Activated CD4-positive, alpha-beta T cell treated with anti-CD3 and anti-CD28 coated beads, Interleukin-2, amount 50 U/mL, for 1 hour (primary cell): ENCODE measurements around the gene EFCAB8.

ENCODE experiments used
- DNase-seq: peaks from one replicate; pipeline ENCODE4 v3.0.0-alpha.2; 2020

EFCAB8 gene

DNA sequence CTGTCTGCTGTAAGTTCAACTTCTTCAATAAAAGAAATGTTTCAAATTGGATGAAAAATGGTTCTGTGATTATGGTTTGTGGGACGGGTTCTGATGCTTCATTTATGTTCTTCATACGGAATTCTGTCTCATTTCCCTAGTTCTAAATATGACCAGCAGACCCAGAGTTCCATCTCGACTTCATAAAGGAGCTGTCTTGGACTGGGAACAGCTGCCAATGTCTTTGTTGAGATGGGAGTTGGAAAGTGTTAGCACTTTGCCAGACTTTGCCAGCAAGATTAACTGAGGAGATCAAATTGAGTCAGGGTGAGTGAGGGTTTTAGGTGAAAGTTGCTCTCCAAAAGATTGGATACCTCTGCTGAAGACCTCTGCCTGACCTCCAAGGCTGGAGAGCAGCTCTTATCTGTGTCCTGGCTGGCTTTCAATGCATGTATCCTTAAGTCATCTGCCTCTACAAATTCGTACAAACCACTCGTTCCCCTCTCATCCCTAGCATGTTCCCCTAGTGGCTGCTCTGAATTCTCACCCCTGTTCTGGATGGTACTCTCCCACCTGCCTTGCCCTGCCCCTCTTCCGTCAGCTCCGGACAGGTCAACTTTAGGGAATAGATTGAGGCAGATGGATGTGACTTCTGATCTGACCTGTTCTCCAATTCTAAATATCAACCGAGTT, at the start of gene EFCAB8:
Gene EFCAB8, plus strand, starts transcription at position 223 of the 672 bp plus-strand sequence. CDS start 4,870 bp downstream, outside the sequence.
- DNase-seq: no peak

DNA sequence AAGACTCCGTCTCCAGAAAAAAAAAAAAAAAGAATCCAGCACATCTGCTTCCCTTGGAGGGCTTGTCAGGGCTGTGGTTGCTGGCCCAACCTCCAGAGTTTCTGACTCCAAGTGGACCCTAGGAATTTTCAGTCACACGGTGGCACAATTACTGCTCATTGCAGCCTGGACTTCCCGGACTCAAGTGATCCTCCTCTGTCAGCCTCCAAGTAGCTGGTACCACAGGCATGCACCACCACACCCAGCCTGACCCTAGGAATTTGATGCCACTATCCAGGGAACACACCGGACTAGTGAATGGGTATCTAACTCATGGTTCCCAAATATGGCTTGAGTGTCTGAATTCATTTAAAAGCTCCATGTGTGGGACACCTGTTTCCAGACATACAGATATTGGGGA, 48.8 kb upstream of the EFCAB8 start:
- DNase-seq: no peak

DNA sequence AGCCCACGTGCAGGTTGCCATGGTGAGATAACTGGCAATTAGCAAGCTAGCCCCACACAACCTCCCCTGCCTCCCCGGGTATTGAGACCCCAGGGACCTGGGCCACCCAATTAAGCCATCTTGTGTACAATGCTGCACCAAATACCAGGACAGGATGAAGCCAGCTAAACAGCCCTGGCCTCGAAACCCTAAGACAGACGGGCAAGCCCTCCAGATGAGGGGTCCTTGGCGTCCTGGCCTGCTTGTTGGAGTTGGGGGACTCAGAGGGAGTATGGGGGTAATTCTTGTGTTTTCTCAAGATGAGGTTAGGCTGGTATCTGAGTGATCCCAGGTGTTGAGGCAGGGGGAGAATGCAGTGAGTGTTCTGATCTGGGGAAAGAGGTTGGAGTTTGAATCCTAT, 47.8 kb upstream of the EFCAB8 start:
- no peak for DNase-seq

DNA sequence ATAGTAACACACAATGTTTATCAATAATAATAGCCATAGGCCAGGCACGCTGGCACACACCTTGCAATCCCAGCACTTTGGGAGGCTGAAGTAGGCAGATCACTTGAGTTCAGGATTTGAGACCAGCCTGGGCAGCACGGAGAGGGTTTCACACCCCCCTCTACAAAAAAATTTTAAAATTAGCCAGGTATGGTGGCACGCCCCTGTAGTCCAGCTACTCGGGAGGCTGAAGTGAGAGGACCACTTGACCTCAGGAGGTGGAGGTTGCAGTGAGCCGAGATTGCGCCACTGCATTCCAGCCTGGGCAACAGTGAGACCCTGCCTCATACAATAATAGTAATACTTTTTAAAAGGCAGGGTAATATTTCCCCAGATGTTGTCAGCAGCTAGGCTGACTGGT, 46.8 kb upstream of the EFCAB8 start:
- DNase-seq: no peak

GRCh38 chr20:32819992-32820697, 38.6 kb upstream of the EFCAB8 start:
- DNase-seq: peak; percentile 87

GRCh38 chr20:32820698-32821377, 37.9 kb upstream of the EFCAB8 start:
- no peak for DNase-seq

- DNase-seq: no peak
Observed at GRCh38 chr20:32822225-32822624, 36.5 kb upstream of the EFCAB8 start.

- DNase-seq: no peak
Observed at GRCh38 chr20:32823078-32823477, 35.6 kb upstream of the EFCAB8 start.

GRCh38 chr20:32823737-32824588, 34.8 kb upstream of the EFCAB8 start:
- no peak for DNase-seq

DNA sequence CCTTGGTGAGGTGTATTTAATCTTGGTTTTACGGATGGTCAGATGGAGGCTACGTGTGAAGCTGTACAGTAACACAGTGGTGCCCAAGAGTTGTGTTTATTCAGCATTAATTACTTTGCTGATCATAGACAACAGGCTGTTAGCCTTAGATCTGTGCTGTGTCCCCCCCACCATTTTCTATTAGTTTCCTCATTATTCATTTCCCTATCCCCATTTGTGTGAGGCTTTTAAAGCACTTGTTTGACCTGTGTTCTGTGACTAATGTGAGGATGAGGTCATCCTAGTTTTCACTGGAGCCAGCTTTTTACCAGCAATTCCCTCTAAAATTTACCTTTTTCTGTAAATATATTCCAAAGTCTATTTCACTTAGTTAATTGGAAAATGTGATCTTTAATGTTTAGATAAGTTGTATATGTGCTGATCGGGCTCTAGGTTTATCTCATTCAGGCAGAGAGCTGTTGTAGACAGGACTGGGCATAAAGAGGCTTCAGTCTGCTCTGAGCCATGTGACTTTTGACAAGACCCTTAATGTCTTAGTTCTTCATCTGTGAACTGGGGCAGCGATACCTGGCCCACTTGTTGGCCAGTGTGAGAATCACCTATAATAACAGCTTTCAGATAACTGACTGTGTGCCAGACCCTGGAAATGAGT, 30.6 kb upstream of the EFCAB8 start:
- no peak for DNase-seq

GRCh38 chr20:32829311-32830005, 29.3 kb upstream of the EFCAB8 start:
- DNase-seq: no peak

GRCh38 chr20:32830437-32830836, 28.3 kb upstream of the EFCAB8 start:
- DNase-seq: no peak

GRCh38 chr20:32831982-32832381, 26.7 kb upstream of the EFCAB8 start:
- DNase-seq: no peak

DNA sequence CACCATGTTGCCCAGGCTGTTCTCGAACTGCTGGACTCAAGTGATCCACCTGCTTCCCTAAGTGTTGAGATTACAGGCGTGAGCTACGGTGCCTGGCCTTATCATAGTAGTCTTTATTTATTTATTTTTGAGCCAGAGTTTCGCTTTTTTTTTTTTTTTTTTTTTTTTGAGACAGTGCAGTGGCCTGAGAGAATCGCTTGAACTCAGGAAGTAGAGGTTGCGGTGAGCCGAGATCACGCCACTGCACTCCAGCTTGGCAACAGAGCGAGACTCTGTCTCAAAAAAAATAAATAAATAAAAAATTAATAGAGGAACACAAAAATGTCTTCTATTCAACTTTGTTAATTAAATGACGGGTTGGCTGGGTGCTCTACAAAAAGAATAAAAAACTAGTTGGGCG, 26.1 kb upstream of the EFCAB8 start:
- DNase-seq: no peak

- no peak for DNase-seq
Observed at GRCh38 chr20:32834972-32835371, 23.8 kb upstream of the EFCAB8 start.

- no peak for DNase-seq
Observed at GRCh38 chr20:32837157-32837556, 21.6 kb upstream of the EFCAB8 start.

DNA sequence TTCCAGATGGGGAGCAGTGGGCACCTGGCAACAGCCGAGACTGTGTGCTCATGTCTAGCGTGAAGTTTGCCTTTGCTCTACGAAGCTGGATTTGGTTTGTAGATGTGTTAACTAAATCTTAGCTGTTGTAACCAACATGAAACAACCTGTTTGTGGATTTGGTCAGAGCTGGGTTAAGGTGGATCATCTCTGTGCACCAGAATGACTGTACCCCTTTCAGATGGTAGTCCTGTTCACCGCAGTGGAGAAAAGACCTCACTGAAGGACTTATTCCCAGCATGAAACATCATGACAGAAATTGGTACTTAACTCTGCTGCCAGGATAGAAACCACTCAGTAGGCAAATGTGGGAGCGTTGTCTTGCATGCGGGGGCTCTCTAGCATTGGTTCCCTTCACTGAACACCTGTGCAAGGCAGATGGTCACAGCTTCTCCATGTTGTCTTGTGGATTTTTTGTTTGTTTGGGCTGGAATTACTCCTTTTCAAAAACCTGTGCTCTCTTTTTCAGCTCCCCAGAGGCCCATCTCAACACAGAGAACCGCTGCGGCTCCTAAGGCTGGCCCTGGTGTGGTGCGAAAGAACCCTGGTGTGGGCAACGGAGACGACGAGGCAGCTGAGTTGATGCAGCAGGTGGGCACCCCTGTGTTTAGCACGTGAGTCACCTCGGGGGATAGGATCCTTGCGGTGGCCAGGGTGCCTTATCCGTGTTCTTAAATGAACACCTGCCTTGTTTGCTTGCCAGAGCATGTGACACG, 19.3 kb upstream of the EFCAB8 start:
- DNase-seq: no peak

GRCh38 chr20:32839982-32840285, 18.8 kb upstream of the EFCAB8 start:
- no peak for DNase-seq

- no peak for DNase-seq
Observed at GRCh38 chr20:32841174-32841573, 17.5 kb upstream of the EFCAB8 start.

DNA sequence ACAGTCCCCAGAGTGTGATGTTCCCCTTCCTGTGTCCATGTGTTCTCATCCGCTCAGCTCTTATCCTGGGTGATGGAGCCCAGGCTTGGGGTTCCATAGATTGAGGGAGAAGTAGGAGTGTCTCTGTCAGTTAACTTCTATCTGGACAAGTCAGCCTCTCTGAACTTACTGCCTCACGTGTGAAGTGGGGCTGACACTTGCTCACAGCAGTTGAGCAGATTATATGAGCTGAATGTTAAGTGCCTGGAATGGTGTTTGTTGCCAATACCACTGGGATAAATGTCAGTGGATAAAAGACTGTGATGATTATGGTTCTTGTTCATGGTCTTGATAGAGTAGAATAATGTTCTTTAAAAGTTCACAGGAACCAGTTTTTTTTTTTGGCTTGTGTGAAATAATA, 17.1 kb upstream of the EFCAB8 start:
- DNase-seq: no peak
